NCI-H2107 treated with DMSO at 0.1 percent for 48 hours (cell line): ENCODE data around the gene APLP2.
"Not testable (repeated sequence)": the region's sequence is repeated elsewhere in the genome, so short reads cannot be mapped to it uniquely, and the experiment has no call there.

Experiments
- DNase-seq: peaks from one replicate; lab custom pipeline; 2025; ENCODE audit not compliant: unreplicated experiment; lab: John Stamatoyannopoulos, UW

APLP2 gene

DNA sequence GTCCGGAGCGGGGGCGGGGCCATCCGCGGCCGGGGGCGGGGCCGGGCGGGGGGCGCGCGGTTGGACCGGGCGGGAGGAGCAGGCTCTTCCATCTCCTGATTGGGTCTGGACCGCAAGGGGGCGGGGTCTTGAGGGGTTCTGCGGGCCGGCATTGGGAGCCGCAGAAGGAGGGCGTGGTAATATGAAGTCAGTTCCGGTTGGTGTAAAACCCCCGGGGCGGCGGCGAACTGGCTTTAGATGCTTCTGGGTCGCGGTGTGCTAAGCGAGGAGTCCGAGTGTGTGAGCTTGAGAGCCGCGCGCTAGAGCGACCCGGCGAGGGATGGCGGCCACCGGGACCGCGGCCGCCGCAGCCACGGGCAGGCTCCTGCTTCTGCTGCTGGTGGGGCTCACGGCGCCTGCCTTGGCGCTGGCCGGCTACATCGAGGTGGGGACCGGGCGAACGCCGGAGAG, at the start of gene APLP2:
Gene APLP2 (plus strand): TSS at position 236 of the 450 bp plus-strand sequence. CDS start 84 bp downstream, at position 320.
- DNase-seq = peak; percentile 95

DNA sequence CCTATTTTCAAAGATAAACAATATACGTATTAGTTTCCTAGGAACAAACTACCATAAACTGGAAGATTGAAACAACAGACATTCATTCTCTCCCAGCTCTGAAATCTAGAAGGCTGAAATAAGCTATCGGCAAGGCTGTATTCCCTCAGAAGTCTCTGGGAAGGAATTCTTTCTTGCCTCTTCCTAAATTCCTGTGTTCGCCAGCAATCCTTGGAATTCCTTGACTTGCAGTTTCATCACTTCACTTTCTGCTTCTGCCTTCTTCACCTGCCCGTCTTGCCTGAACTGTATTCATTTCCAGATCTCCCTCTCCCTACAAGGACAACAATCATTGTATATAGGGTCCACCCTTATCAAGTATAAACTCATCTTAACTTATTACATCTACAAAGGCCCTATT, 49.4 kb upstream of the APLP2 start:
- DNase-seq = no peak

DNA sequence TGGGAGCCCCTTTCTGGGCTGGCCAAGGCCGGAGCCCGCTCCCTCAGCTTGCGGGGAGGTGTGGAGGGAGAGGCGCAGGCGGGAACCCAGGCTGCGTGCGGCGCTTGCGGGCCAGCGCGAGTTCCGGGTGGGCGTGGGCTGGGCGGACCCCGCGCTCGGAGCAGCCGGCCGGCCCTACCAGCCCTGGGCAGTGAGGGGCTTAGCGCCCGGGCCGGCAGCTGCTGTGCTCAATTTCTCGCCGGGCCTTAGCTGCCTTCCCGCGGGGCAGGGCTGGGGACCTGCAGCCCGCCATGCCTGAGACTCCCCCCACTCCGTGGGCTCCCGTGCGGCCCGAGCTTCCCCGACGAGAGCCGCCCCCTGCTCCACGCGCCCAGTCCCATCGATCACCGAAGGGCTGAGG, 48.1 kb upstream of the APLP2 start:
- not testable (repeated sequence) for DNase-seq

DNA sequence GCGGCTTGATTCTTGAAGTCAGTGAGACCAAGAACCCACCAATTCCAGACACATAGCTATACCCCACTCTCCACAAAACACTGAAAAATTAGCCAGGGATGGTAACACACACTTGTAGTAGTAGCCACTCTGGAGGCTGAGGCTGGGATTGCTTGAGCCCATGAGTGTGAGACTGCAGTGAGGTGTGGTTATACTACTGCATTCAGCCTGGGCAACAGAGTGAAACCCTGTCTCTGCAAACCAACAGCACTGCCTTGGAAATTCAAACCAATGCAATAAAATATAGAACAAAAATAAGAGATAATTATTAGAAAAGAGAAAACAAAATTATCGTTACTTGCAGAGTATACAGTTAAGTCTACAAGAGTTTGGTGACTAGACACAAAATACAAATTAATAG, 46.9 kb upstream of the APLP2 start:
- DNase-seq = no peak

DNA sequence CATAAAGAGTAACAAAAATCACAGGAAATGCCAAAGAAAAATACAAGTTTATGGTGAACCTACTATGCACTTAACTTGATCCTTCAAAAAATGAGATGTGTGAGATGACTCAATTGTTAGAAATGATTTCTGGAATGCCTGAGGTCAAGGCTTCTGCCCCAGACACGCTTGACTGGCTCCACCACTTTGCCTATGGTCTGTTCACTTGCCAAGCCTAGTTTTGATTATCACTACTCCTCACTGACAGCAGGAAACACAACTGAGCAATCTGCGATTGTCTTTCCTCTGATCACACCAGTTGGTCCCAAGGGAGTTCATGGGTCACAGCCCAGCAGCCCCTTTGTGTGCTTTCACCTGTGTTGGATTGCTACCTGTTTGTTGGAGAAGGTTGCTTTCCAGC, 46.5 kb upstream of the APLP2 start:
- DNase-seq = no peak

DNA sequence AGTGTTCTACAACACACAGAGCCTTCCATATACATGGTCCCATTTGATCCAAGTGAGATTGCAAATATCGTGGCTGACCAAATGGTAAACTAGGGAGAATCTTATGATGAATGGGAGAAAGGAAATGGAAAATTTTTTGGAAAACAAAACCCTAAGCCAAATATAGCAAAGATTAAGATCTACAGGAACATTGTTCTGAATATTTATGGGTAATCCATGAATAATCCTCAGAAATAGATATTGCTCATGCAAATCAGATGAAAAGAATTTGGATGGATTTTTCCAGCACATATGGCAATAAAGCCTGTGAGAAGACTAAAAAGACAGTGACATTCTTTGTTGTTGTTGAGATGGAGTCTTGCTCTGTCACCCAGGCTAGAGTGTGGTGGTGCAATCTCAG, 45.3 kb upstream of the APLP2 start:
- DNase-seq = no peak

DNA sequence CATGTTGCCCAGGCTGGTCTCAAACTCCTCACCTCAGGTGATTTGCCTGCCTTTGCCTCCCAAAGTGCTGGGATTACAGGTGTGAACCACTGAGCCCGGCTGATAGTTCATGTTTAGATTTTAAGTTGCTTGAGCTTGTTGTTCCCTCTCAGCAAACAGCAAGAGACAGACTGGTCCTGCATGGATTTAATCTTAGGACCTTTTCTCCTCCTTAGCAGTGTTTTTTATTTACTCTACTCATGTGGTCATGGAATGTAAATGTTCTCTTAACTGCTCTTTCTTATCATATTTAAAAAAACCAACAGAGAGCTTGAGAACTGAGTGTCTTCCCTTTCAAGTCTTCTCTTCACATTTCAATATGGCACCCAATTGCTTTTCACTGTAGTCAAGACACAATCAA, 44.3 kb upstream of the APLP2 start:
- DNase-seq = no peak

DNA sequence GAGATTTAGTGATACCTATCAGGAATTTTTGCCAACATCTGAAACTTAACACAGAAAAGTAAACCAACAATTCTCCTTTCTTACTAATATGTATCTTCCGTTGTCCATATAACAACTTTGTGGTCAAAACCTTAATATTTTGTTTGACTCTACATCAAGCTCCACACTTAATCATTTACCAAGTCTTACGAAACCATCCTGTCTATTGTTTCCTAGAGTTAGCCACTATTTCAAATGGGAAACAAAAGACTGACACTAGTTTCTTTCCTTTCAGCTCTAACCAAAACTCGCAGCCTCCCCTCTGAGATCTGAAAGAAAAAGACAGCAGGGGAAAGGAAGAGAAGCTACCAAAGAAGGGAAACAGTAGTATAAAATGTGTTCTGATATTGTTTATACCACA, 40.6 kb upstream of the APLP2 start:
- DNase-seq = no peak

DNA sequence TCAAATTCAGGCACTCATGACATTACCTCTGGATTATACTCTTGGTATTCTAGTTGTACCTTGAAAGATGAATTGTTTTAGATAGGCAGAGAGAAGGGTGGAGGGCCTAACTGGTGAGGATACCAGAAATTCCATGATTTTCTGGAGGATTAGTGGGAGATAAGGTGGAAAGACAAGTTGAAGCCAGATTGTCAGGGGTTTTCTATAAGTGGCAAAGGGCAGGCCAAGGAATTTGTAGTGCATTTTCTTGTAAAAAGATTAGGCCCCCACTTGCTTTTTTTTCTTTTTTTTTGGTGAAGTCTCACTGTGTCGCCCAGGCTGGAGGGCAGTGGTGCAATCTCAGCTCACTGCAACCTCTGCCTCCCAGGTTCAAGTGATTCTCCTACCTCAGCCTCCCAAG, 38.6 kb upstream of the APLP2 start:
- no peak for DNase-seq

DNA sequence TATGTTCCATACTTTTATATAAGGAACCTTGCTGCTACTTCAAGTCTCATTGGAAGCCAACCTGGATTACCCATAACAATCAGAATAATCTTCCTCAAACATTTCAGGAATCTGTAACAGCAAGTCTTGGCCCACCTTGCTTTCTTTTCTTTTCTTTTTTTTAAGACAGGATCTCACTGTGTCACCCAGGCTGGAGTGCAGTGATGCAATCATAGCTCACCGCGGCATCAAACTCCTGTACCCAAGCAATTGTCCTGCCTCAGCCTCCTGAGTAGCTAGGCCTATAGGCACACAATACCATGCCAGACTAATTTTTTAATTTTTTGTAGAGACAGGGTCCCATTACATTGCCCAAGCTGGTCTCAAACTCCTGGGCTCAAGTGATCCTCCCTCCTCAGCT, 37.7 kb upstream of the APLP2 start:
- no peak for DNase-seq

DNA sequence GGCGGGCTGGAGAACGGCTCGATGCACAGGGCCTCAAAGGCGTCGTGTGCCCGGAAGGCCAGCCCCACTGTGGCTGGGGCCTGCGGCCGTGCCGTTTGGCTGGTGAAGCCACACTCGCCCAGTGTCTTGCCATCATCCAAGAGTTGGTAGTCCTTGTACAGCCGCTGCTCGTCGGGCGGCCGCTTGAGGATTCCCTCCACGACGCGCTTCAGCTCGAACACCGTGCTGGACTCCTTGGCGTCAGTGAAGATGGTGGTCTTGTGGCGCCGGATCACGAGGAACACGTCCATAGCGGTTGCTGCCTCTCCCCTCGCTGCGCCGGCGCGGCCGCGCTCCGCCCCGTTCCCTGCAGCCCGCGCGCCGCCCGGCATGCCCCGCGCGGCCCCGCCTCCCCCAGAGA, 36.8 kb upstream of the APLP2 start:
- no peak for DNase-seq

DNA sequence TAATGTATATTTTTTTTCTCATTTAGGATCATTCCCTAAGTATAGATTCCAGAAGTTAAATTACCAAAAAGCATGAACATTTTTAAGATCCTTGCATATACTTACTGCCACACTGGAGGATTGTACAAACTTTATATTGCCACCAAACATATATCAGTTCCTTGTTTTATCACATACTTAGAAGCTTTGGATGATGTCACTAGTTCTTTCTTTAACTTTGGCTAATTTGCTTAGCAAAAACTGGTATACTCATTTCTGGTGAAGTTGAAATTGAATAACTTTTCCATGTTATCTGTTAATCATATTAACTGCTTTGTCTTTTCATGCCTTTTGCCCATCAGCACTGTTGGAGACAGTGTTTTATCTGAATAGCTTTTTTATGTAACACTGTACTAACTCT, 35.5 kb upstream of the APLP2 start:
- no peak for DNase-seq

DNA sequence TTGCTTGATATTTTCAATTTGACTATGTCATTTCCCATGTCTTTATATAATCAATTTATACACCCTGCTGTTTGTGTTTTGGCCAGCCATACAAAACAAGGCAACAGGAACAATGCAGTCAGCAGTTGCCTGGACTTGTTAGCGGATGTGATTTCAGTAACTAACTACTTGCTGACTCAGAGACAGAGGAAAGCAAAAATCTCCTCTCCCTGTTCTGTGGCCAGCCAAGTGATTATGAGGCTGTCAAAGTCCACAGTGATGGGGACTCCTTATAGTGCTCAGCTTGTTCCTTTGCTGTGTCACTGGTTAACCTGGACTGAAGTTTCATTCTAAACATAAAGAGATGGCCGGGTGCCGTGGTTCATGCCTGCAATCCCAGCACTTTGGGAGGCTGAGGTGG, 32.6 kb upstream of the APLP2 start:
- DNase-seq = no peak

DNA sequence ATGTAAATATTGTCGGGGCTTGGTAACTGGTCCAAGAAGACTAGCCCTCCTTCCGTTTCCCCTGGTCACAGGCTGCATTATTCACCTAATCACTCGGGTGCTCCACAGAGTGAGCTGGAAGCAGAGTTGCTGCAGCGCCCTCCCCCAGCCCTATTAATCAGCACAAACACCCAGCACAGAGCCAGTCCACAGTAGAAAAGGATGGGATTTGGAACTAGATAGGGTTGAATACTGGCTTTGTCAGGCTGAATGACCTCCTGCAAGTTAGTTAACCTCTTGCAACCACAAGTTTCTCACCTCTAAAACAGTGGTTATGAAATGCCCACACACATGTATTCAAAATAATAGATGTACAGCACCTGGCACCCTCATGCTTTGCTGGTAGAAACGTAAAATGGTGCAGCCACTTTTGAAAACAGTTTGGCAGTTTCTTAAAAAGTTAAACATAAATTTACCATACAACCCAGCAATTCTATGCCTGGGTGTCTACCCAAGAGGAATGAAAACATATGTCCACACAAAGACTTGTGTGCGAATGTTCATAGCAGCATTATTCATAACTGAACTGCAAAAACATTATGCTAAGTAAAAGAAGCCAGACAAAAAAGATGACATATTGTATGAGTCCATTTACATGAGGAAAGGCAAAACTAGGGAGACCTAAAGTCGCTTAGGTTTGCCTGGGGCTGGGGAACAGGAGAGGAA, 31.7 kb upstream of the APLP2 start:
- no peak for DNase-seq

DNA sequence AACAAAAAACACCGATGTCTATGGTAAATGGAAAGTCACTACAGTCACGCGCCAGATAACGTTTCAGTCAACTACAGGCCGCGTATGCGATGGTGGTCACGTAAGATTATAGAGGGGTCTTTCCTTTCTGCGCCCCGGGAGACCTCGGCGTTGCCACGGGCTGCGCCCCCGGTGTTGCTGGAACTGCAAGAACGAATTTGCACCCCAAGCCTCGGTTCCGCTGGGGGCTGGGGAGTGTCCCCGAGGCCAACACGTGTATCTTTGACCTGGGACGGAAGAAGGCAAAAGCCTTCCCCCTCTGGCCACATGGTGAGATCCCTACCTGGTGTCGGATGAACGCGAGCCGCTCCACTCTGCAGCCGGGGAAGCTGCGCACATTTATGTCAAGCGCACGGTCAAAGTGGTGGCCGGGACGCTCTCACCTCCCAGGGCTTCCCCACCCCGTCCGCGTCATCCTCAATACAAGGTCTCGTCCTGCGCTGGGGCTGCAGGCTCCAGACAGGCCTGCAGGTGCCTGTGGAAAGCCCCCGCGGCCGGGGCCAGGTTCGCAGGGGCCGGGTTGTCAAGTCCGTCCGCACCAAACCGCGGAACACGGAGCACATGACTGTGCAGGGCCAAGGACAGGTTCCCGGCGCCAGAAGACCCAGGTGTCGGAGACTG, 29.3 kb upstream of the APLP2 start:
- no peak for DNase-seq

DNA sequence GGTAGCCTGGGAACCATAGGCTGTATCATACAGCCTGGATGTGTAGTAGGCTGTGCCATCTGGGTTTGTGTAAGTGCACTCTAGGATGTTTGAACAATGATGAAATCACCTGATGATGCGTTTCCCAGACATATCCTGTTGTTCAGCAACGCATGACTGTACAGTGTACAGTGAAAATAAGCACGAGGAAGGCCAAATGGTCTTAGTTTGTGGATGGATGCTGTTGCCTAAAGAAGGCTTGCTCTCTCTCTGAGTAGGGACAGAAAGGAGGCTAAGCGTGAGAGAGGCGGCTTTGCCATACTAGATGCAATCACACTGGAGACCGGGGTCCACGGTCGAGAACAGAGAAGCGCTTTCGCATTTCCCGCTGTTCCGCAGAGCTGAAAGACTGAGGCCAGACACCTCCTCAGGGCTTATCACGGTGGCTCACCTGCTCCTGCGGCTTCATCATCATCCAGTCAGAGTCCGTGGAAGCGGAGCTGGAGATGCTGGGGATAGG, 27.6 kb upstream of the APLP2 start:
- DNase-seq = no peak

DNA sequence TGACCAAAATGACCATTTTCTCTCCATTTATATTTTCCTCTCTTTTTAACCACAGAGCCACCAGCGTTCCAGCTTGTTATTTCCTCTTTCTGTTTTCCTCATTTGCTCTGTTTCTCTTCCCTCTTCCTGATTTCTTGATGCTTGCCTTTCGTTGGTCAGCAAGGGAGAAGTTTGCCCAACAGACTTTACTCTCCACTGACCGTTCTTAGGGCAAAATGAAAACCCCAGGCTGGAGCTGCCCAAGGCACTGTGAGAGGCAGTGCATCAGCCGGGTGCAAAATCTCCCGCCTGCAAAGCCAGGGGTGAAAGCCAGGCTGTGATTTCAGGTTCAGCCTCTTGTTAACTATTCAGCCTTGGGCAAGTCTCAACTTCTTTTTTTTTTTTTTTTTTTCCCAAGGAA, 26.1 kb upstream of the APLP2 start:
- no peak for DNase-seq

DNA sequence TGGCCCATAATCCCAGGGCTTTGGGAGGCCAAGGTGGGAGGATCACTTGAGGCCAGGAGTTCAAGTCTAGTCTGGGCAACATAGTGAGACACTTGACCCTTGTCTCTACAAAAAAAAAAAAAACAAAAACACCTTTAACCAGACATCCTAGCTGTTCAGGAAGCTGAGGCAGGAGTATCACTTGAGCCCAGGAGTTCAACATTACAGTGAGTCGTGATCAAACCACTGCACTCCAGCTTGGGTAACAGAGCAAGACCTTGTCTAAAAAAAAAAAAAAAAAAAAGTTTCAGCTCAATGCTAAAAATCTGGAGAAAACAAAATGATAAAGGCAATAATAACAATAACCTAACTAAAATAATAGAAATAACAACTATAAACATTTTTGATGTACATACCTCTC, 22.6 kb upstream of the APLP2 start:
- DNase-seq = no peak

DNA sequence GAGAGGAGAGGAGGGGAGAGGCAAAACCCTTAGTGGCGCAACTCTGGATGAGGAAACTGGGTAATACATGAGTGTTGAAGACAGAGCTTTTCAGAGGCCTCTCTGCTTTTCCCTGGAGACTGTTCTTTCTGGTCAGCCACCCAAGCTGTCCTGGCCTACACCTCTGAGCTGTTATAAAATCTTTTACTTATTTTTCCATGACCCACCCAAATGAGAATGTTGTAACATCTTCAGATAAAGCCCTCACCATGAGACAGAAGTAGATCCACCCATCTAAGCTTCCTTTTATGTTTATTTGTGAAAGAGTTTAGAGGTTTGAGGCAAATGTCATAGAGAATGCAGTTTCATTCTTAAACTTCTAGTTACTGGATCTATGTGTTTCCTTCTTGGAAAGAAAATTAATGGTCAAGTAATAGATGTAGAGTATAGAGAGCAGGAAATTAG, 20.3 kb upstream of the APLP2 start:
- no peak for DNase-seq

DNA sequence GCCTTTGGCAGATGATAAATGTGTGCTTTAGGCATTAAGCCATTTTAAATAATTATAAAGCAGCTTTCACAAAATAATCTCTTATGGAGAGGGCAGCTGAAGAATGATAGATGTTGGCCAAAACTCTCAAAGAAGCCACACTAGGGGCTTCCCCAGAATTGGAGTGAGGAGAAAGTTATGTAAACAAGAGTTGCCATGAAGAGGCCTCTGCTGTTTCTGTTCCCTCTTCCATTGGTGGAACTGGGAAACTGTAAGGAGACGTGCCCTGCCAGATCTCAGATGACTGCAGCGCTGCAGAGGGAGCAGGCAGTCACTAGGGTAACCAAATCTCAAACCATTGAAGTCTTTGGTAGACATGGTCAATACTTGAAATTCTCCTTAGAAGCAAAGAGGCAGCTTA, 19.4 kb upstream of the APLP2 start:
- no peak for DNase-seq

DNA sequence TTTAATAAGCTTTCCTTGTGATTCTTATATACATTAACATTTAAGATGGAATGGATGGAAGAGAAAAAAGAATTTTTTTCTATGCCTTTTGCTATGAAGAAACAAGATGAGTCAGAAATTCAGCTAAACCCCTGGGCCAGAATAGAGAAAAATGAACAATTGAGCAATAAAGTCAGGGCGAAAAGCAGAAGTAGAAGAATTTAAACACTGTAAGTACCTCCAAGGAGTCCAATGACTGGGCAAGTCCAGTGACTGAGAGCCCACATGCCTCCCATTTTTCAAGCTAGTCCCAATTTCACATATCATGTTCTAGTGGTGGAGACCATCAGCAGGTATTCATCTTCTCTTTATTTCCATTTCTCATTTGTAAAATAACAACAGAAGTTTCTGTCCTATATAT, 18.6 kb upstream of the APLP2 start:
- DNase-seq = no peak

DNA sequence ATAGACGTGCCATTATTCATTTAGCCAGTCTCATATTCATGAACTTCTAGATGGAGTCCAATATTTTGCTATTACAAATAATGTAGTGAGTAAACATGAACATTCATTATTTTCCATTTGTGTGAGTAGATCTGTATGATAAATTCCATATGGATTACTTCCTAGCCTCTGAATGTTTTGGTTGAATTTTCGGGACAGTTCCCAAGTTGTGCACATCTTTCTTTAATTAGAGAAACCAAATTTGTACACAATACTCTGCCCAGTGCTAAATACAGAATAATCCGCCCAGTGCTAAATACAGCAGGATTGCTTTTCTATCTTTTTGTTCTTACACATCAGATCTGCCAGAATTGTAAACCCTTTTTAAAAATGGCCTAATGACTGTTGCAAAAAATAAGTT, 17.1 kb upstream of the APLP2 start:
- DNase-seq = no peak

DNA sequence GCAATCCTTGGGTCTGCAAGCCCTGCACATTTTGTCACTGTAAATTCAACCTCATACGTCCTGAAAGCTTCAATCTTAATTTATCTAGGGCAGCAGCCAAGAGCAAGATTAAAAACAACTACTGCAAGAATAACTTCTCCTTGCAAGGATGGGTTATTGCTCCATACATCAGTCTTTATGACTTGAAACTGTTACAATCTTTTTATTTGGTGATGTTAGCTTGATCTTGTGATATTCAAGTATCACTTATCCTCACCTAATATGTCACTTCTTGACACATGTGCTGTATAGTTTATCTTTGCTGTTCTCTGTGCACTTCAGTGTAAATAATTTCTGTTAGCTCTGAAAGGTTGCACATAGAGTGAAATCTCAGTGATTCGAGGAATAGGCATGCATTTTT, 14.7 kb upstream of the APLP2 start:
- DNase-seq = no peak
